DMS114 treated with DMSO at 0.1 percent for 48 hours (cell line): Measurements from ENCODE around the gene FRMPD4.

Source experiments
- DNase-seq: peaks from one replicate; lab custom pipeline; 2025; ENCODE audit not compliant: unreplicated experiment; lab: John Stamatoyannopoulos, UW

The FRMPD4 gene

DNA sequence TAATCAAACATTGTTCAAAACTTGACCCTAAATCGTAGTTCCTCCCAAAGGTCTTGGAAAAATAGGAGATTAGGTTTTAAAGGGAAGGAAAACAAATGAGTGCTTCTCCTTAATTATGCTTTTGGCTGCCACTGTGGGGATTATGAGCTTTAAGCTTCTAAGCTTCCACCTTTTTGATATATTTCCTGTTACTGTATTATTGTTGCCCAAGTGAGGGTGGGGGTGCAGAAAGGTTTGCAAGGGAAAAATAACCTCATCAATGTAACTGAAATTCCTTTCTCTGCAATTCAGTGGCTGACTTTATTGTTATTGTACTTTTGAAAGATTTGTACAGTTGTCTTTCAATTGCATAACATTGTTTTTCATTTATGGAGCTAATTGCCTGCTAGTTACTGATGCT lies 285.1 kb downstream of the FRMPD4 start:
- no peak for DNase-seq

DNA sequence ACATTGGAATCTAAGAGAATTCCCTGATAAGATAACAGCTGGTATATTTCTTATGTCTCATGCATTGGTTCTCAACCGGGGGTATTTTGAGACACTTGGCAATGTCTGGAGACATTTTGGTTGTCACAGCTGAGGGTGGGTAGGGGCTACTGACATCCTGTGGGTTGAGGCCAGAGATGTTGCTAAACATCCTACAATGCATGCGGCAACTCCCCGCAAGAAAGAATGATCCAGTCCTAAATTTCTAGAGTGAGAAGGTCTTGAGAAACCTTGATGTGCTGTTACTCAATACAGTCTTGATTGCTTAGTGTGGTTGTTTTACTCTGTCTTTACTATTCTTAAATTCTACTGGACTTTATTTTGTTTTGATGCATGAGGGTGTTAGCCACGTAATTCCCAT lies 287.2 kb downstream of the FRMPD4 start:
- no peak for DNase-seq

DNA sequence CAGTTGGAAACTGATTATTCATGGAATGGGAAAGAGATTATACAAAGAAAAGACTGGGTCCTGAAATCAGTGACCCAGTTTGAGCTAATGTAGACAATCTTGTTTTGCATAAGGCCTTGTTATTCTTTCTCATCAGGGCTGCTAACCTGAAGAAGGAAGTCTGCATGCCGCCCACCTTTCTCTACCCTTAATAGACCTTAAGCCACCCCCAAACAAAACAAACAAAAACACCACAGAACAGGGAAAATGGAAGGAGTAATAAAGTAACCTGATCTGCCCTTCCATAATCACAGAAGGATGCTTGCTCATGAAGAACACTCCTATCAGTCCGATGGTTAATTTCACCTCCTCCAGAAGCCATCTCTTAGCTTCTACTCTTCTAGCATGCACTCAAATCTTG lies 288.1 kb downstream of the FRMPD4 start:
- DNase-seq, result no peak

DNA sequence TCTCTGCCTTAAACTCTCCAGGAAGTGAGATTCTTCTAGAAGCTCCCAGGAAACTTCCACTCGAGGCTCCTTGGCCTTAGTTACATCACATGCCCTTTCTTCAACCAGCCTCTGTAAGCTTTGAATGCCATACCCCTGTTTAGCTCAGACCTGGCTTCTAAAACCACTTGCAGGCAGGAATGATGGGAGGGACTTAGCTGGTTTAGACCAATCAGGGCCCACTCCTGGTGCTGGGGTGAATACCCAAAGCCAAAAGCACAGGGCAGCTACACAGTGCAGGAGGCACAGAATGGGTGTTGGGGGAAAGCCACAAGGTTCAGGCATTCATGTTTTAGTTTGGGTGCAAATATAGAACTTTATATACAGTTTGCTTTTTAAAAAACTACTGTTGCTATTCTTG lies 296.2 kb downstream of the FRMPD4 start:
- no peak for DNase-seq

DNA sequence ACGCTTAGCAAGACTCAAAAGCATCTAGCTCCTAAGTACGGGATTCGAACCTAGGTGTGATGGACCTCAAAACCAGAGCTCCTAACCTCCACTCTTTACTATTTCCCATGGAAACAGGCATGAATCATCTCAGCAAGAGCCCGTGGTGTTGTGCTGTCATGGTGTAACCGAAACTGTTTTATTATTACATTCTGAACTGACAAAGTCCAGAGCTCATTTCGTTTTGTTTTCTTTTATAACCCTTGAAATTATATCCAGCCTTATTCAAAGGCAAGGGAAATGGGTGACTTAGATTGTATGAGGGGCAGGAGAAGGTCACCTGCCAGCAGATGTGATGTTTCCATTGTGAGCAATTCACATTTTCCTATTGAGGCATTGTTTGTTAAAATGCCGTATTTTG lies 301.1 kb downstream of the FRMPD4 start:
- no peak for DNase-seq

DNA sequence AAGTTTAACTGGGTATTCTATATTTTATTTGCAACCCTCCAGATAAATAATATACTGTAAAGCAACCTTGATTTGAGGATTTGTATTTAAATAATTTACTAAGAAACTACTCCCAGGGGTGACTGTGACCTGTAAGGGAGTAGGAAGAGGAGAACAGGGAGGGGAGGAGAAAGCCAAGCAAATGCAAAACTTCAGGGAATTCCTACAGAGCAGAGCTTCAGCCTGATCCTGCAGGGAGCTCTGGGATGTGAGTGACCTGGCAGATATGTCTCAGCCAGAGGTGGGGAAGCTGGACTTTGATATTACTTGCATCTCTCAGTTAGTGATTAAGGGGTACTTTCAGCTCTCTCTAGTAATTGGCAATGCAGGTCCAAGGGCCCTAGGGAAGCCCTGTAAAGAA lies 302.0 kb downstream of the FRMPD4 start:
- DNase-seq, result no peak

DNA sequence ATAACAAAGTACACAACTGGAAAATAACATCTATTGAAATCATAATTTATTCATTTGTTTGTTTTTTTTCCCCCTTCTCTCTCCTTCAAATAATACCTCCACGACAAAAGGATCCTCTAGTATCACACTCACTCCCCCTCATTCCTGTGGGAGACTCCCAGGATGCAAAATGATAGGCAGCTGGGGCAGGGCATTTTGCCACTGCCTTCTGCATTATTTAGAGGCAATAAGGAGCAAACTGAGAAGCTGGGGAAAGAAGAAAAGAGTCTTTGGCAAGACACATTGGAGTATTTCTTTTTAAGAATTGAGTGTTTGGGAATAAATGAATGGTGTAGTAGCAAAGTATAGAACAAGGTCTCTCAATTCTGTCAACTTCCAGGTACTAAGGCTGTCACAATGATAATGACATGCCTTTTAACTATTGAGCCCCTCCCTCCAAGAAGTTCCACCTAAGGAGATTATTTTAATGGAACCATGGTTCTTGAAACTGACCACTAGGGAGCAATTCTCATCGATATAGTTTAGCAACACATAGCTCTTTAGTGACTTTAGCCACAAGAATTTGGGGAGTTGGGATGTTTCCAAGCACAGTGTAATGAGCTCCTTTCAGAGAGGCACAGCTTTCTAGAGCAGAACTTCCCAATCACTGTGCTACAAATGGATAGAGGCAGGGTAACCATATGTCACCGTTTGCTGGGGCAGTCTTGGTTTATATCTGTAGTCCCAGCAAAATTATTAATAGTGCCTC lies 303.3 kb downstream of the FRMPD4 start:
- no peak for DNase-seq

DNA sequence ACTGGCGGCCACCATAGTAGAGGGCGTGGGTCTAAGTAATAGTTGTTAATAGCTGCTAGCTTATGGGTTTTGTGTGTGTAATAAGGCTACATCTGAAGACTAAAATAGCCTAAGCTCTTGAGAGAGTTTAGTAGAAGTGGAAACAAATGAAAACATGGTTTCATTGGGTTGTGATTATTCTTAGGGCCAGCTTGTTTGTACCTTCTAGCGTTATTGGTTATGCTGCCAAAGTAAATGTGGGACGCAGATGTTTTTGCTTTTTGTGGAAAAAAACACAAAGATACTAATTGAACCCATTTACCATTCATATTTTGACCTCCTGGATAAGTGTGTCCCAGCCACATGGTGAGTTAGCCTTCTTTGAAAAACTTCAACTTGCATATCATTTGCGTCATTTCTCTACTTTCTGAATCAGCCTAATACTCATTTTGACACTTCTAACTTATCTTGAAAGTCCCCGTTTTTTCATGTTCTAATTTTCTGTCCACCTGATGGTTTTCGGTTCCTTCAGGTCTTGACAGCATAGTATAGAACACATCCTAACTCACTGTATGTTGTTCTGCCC lies 305.3 kb downstream of the FRMPD4 start:
- DNase-seq, result no peak

DNA sequence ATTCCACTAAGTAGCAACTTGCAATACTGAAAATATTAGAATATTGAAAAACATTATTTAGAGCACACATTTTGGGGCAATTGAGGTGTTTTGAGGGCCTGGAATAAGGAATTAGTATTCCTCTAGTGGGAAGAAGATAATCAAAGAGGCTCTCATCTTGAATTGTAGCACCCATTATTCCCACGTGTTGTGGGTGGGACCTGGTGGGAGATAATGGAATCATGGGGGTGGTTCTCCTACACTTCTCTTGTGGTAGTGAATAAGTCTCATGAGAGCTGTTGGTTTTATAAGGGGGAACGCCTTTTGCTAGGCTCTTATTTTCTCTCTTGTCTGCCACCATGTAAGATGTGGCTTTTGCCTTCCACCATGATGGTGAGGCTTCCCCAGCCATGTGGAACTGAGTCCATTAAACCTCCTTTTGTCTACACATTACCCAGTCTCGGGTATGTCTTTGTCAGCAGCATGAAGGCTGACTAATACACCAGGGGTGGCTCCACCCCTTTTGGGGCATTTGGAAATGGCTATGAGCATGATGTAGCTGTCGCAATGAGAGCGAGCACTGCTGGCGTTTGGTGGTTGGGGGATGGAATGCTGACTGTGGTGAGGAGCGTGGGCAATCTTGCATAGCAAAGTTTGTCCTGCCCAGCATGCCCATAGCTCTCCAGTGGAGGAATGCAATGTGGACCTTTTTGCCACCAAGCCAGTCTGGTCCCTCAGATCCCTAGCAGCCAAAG lies 308.2 kb downstream of the FRMPD4 start:
- DNase-seq, result no peak

DNA sequence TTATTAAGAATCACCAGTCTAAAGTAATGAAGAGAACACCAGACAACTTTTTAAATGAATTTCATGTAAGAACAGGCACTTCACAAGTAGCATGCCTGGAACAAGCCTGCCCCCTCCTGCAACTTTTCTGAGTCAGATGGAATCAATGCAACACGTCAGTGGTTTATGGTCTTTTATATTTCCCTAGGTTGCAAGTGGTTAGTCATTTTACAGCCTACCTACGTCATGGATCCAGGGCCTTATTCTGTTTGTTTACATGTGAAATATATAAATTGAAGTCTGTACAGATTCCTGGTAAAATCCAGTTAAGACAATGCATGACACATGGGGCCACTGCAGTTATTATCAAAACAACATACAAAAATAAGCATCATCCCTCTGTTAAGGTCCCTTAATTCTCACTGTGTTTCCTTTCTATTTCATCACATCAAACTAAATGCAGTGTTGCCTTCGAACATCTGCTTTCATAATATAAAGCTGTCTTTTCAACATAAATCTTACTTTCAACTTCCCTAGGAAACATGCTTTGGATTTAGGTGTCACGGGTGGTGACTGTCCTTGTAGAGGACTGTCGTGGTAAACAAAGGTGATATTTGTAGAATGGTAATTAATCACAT lies 309.3 kb downstream of the FRMPD4 start:
- DNase-seq, result no peak

DNA sequence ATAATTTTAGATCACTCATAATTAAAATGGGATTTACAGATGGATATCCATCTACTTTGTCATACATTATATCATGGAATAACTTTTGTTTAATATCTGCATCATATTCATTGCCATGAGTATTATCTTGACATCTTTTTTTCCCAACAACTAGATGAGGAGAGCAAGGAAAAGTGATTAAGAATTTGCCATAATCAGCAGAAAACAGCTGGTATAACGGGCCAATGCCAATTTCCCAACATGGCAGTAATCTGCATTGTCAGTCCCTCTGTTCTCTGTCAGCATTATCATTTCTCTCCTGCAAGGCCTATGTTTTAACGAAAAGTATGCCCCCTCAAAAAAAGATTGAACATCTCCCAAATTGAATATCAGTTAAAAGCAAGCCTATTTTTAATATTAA lies 314.0 kb downstream of the FRMPD4 start:
- no peak for DNase-seq

DNA sequence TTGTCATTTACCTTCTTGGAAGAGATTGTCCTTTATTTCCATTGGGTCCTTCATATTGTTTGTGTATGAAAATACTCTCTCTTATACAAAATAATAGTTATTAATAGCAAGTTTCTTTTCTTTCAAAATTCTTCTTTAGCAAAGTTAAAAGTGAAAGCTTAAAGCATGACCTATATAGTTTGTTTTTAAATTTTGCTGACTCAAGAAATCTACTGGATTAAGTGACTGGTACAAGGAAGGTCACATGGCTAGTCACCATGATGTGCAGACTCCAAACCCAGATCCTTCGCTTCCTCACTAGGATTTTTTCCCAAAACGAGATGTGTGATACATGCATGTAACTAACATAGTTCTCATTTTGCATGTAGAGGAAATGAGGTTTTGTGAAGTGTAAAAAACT lies 322.7 kb downstream of the FRMPD4 start:
- no peak for DNase-seq

DNA sequence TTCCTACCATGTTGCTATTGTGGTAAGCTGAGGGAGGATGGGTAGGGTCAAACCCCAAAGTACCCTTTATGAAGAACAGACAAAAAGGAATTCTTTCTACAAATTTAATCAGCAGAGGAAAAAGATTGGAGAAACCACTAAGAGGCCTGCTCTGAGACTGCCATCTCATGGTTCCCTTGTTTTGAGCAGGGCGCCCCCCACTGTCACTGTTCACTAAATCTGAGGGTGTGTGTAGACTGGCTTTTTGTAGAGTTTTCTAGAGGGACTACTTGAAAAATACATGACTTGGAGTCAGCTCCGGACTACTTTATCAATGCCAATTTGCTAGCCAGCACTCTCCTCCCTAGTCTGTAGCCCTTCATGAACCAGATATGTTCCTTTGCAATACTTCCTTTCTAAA lies 324.8 kb downstream of the FRMPD4 start:
- DNase-seq, result no peak

DNA sequence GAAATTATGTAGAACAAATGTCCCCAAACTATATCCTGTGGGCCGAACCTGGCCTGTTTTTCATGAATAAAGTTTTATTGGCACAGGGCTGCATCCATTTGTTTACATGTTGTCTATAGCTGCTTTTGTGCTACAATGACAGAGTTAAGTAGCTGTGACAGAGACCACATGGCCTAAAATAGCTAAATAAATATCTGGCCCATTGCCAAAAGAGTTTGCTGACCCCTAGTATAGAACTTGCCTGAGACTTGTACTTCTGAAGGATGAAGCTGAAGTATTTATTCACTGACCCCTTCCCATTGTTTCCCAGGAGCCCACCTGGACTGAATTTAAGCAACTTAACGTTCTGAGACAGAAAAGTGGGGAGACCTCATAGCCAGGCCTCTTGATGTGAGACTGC lies 325.6 kb downstream of the FRMPD4 start:
- DNase-seq, result no peak

DNA sequence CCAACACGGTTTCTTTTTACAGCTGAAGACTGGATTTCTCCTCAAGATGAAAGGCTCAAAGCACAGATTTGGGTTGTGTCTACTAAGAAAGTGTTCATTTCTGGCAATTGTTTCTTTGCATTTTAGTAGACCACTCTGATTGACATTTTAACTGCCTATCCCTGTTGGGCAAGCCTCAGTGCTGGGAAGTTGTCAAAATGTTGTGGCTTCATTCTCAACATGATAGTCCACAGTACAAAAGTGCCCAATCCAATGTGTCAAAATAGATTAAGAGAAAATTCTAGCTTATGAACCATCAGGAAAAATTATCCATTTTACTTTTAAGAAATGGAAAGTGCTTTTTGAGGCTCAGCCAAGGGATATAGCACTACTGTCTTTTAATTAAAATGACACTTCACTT lies 329.0 kb downstream of the FRMPD4 start:
- no peak for DNase-seq

DNA sequence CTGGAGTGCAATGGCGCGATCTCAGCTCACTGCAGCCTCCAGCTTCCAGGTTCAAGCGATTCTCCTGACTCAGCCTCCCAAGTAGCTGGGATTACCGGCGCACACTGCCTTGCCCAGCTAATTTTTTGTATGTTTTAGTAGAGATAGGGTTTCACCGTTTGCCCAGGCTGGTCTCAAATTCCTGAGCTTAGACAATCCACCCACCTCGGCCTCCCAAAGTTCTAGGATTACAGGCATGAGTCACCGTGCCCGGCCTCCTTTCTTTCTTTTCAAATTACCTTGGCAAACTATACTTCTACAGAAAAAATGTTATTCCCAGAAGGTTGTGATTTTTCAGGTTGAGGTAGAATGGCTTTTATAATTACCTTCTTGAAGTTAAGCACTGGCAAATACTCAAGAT lies 331.0 kb downstream of the FRMPD4 start:
- DNase-seq, result no peak

DNA sequence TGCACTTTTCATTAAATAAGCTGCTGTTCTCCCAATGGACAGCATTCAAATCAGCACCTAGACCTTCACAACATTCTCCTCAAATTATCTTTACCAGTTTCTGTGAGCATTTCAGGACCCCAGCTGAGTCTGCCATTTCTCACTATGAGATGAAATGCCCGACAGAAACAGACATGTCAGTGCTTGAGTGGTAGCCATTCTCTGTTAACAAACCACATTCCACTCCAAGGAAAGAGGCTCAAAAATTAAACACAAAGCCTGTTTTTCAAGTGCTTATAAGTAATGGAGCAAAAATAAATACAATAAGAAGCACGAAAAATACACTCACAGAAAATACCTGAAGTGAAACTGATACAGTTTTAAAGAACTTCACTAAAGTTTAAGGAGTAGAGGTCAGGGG lies 332.8 kb downstream of the FRMPD4 start:
- no peak for DNase-seq

DNA sequence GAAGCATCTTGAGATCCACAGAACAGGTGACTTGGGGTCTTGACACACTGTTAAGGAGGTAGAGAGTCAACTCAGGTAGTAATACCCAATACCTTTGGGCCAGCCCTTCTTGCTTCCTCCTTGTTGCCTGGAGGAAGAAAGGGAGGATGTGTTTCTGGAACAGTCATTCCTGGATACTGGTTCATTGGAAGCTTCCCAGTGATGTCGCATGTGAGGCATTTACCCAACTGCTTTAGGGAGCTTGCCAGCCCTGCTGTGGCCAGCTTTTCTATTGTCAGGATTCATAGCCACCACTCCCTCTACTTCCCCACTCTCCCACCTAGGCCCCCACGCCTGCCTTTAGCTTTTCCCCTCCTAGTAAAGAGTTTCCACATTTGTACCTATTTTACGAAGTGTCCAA lies 342.7 kb downstream of the FRMPD4 start:
- DNase-seq, result no peak

DNA sequence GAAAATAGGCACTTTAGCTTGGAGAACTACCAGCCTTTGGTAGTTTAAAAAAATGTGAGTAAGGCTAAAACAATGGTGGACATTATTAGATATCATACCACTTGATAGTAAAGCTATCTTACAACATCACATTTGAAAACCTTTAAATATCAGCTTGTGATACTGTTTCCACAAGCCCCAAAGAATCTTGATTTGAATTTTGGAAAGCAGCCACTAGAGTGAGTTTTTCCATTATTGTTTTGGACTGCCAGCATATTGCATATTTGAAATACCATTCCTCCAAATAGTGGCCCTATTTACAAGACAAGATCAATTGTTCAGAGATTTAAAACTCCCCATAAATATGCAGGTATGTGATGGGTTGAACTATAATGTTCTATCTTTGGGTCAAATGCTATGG lies 349.9 kb downstream of the FRMPD4 start:
- DNase-seq, result no peak

DNA sequence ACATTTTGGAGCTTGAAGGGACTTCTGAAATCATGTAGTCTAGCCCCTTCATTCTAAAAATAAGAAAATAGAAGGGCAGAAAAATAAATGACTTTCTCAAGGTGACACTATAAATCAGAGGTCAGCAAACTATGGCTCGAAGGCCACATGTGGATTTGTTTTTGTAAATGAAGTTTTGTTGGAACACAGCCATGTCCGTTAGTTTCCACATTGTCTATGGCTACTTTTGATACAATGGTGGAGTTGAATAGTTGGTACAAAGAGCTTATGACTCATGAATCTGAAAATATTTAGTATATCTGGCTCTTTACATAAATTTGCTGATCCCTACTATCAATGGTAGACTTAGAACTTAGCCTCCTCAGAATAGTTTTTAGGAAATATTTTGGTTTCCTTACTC lies 350.5 kb downstream of the FRMPD4 start:
- DNase-seq, result no peak

DNA sequence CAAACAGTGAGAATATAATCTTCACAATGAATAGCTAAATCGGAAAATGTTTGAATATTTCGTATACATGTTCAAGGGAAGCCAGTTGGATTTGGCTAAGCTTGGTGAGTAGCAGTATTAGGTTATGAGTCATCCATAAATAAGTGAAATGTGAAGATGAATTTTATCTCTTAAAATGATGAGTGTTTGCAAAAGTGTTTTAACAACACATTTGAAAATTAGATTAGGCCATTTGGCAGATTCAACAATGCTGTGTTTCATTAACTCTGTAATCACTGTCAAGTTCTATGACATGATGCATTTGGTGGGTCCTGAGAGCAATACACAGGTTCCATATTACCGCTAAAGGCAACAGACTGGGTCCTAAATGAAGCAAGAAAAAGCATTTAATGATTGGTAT lies 351.1 kb downstream of the FRMPD4 start:
- DNase-seq, result no peak
